Measurements from ENCODE around the gene GDE1. TPM values are rescaled to one million over a fixed set of nuclear protein-coding genes. Genes with fewer than 3 reads are reported as not detected.

GDE1 gene
- total RNA-seq, 1 experiment from 2014 or later, result 65.7 TPM

DNA sequence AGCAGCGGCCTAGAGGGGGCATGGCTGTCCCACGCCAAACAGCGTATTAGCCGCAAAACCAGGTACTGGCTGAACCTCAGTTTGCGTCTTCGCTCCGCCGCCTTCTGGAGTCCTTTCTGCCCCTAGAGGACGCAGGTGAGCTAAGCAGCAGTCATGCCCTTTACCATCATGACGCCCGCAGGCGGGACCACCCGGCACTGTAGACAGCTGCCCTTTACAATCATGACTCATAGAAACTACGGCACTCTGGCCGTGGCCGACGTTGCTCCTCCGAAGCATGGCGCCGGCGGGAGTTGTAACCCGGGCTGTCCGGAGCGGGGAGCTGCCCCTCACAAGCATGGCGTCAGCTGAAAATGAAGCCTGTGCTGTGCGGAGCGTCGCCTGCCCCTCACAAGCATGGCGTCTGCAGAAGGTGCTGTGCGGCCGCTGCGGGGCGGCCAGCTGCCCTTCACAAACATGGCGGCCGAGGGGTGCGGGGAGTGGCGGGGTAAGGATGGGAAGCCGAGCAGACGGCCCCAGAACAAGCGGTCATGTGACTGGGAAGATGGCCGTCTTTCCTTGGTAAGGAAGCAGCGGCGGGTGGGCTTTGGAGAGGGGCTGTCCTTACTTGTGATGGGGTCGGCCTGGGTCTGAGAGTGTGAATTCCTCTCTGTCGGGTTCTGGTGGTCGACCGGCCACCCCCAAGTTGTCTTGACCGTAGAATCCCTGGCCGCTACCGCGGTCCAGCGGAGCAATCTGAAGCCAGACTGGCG, 33.5 kb upstream of the GDE1 start, which contains the start of gene VPS35L:
Gene VPS35L (plus strand): TSS at position 518 of the 752 bp plus-strand sequence. CDS start 27 bp downstream, at position 545.
- H3K36me3 Mint-ChIP-seq, result peaks cover 19% of the 10 kb centered on the region
- H3K4me3 Mint-ChIP-seq, result peak within 1 kb of the TSS; percentile 94
- DNase-seq (ENCODE audit: low spot score) (peak; percentile 98), ATAC-seq (peak; percentile 89)
- peaks cover 20% of the 10 kb centered on the region for H3K4me1 Mint-ChIP-seq
- H3K27me3 Mint-ChIP-seq (ENCODE audit: low read depth), result no peaks in the 10 kb centered on the region
- ChIA-PET POLR2A (interaction anchor here (0.6 to 2.4 kb wide), 9 partner anchors 18 to 327 kb away, joined by 3 to 23 read pairs (median 5); partner anchors contain the start of genes CCP110, GDE1, IQCK and KNOP1), CTCF (interaction anchor here (0.6 to 3.0 kb wide), 39 partner anchors 13 to 1186 kb away, joined by 3 to 50 read pairs (median 4); partner anchors contain the start of genes CCP110, GDE1, GPRC5B and IQCK)
- H3K9me3 Mint-ChIP-seq, result peaks cover 3% of the 10 kb centered on the region; the same call in 1 of the 2 replicates
- H3K27ac Mint-ChIP-seq, result peak within 1 kb of the TSS; percentile 98
- TF ChIP-seq, protein P1, sequence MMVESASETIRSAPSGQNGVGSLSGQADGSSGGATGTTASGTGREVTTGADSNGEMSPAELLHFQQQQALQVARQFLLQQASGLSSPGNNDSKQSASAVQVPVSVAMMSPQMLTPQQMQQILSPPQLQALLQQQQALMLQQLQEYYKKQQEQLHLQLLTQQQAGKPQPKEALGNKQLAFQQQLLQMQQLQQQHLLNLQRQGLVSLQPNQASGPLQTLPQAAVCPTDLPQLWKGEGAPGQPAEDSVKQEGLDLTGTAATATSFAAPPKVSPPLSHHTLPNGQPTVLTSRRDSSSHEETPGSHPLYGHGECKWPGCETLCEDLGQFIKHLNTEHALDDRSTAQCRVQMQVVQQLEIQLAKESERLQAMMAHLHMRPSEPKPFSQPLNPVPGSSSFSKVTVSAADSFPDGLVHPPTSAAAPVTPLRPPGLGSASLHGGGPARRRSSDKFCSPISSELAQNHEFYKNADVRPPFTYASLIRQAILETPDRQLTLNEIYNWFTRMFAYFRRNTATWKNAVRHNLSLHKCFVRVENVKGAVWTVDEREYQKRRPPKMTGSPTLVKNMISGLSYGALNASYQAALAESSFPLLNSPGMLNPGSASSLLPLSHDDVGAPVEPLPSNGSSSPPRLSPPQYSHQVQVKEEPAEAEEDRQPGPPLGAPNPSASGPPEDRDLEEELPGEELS (CRISPR knock-in tag; IDR thresholded peaks at IDR 0.05), result 0 out of 2 replicates have a peak, but pooled peaks have one; percentile 6
- TF ChIP-seq, protein P2, sequence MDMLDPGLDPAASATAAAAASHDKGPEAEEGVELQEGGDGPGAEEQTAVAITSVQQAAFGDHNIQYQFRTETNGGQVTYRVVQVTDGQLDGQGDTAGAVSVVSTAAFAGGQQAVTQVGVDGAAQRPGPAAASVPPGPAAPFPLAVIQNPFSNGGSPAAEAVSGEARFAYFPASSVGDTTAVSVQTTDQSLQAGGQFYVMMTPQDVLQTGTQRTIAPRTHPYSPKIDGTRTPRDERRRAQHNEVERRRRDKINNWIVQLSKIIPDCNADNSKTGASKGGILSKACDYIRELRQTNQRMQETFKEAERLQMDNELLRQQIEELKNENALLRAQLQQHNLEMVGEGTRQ (CRISPR knock-in tag; IDR thresholded peaks at IDR 0.05), result peak; percentile 96
- TF ChIP-seq NR2C2 (CRISPR knock-in tag; IDR thresholded peaks at IDR 0.05) (peak; percentile 24; the same call in 1 of the 2 replicates), OVOL2 (CRISPR knock-in tag; IDR thresholded peaks at IDR 0.05; ENCODE audit: borderline replicate concordance) (no peak), MYBL2 (CRISPR knock-in tag; IDR thresholded peaks at IDR 0.05) (peak; percentile 57; the same call in 1 of the 2 replicates), IRF2 (CRISPR knock-in tag; IDR thresholded peaks at IDR 0.05; ENCODE audit: borderline replicate concordance, low read depth) (no peak), SMAD3 (CRISPR knock-in tag; IDR thresholded peaks at IDR 0.05; ENCODE audit: borderline replicate concordance) (no peak; the same call in 1 of the 2 replicates), PRRX2 (CRISPR knock-in tag; IDR thresholded peaks at IDR 0.05) (no peak), ZBTB21 (CRISPR knock-in tag; IDR thresholded peaks at IDR 0.05; ENCODE audit: borderline replicate concordance) (peak; percentile 91)
- TF ChIP-seq, protein P3, sequence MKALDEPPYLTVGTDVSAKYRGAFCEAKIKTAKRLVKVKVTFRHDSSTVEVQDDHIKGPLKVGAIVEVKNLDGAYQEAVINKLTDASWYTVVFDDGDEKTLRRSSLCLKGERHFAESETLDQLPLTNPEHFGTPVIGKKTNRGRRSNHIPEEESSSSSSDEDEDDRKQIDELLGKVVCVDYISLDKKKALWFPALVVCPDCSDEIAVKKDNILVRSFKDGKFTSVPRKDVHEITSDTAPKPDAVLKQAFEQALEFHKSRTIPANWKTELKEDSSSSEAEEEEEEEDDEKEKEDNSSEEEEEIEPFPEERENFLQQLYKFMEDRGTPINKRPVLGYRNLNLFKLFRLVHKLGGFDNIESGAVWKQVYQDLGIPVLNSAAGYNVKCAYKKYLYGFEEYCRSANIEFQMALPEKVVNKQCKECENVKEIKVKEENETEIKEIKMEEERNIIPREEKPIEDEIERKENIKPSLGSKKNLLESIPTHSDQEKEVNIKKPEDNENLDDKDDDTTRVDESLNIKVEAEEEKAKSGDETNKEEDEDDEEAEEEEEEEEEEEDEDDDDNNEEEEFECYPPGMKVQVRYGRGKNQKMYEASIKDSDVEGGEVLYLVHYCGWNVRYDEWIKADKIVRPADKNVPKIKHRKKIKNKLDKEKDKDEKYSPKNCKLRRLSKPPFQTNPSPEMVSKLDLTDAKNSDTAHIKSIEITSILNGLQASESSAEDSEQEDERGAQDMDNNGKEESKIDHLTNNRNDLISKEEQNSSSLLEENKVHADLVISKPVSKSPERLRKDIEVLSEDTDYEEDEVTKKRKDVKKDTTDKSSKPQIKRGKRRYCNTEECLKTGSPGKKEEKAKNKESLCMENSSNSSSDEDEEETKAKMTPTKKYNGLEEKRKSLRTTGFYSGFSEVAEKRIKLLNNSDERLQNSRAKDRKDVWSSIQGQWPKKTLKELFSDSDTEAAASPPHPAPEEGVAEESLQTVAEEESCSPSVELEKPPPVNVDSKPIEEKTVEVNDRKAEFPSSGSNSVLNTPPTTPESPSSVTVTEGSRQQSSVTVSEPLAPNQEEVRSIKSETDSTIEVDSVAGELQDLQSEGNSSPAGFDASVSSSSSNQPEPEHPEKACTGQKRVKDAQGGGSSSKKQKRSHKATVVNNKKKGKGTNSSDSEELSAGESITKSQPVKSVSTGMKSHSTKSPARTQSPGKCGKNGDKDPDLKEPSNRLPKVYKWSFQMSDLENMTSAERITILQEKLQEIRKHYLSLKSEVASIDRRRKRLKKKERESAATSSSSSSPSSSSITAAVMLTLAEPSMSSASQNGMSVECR (CRISPR knock-in tag; IDR thresholded peaks at IDR 0.05; ENCODE audit: borderline replicate concordance), result no peak
- TF ChIP-seq, protein P4, sequence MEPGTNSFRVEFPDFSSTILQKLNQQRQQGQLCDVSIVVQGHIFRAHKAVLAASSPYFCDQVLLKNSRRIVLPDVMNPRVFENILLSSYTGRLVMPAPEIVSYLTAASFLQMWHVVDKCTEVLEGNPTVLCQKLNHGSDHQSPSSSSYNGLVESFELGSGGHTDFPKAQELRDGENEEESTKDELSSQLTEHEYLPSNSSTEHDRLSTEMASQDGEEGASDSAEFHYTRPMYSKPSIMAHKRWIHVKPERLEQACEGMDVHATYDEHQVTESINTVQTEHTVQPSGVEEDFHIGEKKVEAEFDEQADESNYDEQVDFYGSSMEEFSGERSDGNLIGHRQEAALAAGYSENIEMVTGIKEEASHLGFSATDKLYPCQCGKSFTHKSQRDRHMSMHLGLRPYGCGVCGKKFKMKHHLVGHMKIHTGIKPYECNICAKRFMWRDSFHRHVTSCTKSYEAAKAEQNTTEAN (CRISPR knock-in tag; IDR thresholded peaks at IDR 0.05), result 0 out of 2 replicates have a peak, but pooled peaks have one; percentile 73
- TF ChIP-seq, protein P5, sequence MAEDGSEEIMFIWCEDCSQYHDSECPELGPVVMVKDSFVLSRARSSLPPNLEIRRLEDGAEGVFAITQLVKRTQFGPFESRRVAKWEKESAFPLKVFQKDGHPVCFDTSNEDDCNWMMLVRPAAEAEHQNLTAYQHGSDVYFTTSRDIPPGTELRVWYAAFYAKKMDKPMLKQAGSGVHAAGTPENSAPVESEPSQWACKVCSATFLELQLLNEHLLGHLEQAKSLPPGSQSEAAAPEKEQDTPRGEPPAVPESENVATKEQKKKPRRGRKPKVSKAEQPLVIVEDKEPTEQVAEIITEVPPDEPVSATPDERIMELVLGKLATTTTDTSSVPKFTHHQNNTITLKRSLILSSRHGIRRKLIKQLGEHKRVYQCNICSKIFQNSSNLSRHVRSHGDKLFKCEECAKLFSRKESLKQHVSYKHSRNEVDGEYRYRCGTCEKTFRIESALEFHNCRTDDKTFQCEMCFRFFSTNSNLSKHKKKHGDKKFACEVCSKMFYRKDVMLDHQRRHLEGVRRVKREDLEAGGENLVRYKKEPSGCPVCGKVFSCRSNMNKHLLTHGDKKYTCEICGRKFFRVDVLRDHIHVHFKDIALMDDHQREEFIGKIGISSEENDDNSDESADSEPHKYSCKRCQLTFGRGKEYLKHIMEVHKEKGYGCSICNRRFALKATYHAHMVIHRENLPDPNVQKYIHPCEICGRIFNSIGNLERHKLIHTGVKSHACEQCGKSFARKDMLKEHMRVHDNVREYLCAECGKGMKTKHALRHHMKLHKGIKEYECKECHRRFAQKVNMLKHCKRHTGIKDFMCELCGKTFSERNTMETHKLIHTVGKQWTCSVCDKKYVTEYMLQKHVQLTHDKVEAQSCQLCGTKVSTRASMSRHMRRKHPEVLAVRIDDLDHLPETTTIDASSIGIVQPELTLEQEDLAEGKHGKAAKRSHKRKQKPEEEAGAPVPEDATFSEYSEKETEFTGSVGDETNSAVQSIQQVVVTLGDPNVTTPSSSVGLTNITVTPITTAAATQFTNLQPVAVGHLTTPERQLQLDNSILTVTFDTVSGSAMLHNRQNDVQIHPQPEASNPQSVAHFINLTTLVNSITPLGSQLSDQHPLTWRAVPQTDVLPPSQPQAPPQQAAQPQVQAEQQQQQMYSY (CRISPR knock-in tag; IDR thresholded peaks at IDR 0.05), result peak; percentile 51; the same call in 1 of the 2 replicates
- TF ChIP-seq, protein P6, sequence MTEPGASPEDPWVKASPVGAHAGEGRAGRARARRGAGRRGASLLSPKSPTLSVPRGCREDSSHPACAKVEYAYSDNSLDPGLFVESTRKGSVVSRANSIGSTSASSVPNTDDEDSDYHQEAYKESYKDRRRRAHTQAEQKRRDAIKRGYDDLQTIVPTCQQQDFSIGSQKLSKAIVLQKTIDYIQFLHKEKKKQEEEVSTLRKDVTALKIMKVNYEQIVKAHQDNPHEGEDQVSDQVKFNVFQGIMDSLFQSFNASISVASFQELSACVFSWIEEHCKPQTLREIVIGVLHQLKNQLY (CRISPR knock-in tag; IDR thresholded peaks at IDR 0.05), result no peak
- TF ChIP-seq, protein P7, sequence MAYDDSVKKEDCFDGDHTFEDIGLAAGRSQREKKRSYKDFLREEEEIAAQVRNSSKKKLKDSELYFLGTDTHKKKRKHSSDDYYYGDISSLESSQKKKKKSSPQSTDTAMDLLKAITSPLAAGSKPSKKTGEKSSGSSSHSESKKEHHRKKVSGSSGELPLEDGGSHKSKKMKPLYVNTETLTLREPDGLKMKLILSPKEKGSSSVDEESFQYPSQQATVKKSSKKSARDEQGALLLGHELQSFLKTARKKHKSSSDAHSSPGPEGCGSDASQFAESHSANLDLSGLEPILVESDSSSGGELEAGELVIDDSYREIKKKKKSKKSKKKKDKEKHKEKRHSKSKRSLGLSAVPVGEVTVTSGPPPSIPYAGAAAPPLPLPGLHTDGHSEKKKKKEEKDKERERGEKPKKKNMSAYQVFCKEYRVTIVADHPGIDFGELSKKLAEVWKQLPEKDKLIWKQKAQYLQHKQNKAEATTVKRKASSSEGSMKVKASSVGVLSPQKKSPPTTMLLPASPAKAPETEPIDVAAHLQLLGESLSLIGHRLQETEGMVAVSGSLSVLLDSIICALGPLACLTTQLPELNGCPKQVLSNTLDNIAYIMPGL (CRISPR knock-in tag; IDR thresholded peaks at IDR 0.05), result no peak; the same call in none of the 2 replicates
- TF ChIP-seq, protein P8, sequence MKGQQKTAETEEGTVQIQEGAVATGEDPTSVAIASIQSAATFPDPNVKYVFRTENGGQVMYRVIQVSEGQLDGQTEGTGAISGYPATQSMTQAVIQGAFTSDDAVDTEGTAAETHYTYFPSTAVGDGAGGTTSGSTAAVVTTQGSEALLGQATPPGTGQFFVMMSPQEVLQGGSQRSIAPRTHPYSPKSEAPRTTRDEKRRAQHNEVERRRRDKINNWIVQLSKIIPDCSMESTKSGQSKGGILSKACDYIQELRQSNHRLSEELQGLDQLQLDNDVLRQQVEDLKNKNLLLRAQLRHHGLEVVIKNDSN (CRISPR knock-in tag; IDR thresholded peaks at IDR 0.05), result peak; percentile 95
- TF ChIP-seq, protein P9, sequence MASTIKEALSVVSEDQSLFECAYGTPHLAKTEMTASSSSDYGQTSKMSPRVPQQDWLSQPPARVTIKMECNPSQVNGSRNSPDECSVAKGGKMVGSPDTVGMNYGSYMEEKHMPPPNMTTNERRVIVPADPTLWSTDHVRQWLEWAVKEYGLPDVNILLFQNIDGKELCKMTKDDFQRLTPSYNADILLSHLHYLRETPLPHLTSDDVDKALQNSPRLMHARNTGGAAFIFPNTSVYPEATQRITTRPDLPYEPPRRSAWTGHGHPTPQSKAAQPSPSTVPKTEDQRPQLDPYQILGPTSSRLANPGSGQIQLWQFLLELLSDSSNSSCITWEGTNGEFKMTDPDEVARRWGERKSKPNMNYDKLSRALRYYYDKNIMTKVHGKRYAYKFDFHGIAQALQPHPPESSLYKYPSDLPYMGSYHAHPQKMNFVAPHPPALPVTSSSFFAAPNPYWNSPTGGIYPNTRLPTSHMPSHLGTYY (CRISPR knock-in tag; IDR thresholded peaks at IDR 0.05), result no peak
